GM23338 (cell line): ENCODE data around the gene TTC6. TPM values are rescaled to one million over a fixed set of nuclear protein-coding genes. Genes with fewer than 3 reads are reported as not detected.
"Not testable (repeated sequence)": the region's sequence is repeated elsewhere in the genome, so short reads cannot be mapped to it uniquely, and the experiment has no call there.

Source experiments
- ATAC-seq: fragments of 200-7000 bp; cut with Tn5 transposase; 3 replicates; pipeline ENCODE4 v1.9.1; 2020
- DNase-seq: peaks from one replicate; pipeline ENCODE4 v3.0.0-alpha.2; 2015; ENCODE audit warnings: low spot score
- H2AFZ ChIP-seq: fragments of 200-600 bp; sonication (generic); 2 replicates; pipeline ENCODE4 v1.8.0; 2016; ENCODE audit warnings: antibody characterized with exemption, mild to moderate bottlenecking, moderate library complexity
- H3F3A ChIP-seq: fragments of 200-600 bp; sonication (generic); replicated peaks from 2 replicates; pipeline ENCODE4 v1.8.0; 2017; ENCODE audit warnings: antibody characterized with exemption, mixed run types, low read depth
- H3K27ac ChIP-seq: fragments of 200-600 bp; sonication (generic); 2 replicates; pipeline ENCODE4 v1.6.1; 2016; ENCODE audit warnings: low read depth
- H3K27me3 ChIP-seq: fragments of 200-600 bp; sonication (generic); 2 replicates; pipeline ENCODE4 v1.8.0; 2016; ENCODE audit warnings: mild to moderate bottlenecking, mixed run types, moderate library complexity; ENCODE audit not compliant: insufficient read depth
- H3K36me3 ChIP-seq: fragments of 200-600 bp; sonication (generic); 2 replicates; pipeline ENCODE4 v1.8.0; 2016; ENCODE audit warnings: mild to moderate bottlenecking; ENCODE audit not compliant: insufficient read depth
- H3K4me1 ChIP-seq: fragments of 200-600 bp; sonication (generic); 2 replicates; pipeline ENCODE4 v1.8.0; 2016; ENCODE audit warnings: mild to moderate bottlenecking, moderate library complexity; ENCODE audit not compliant: insufficient read depth
- H3K4me2 ChIP-seq: fragments of 200-600 bp; sonication (generic); 2 replicates; pipeline ENCODE4 v1.7.1; 2017; ENCODE audit warnings: mixed run types
- H3K4me3 ChIP-seq: fragments of 200-600 bp; sonication (generic); 2 replicates; pipeline ENCODE4 v1.6.1; 2016; ENCODE audit warnings: mixed run types
- H3K79me2 ChIP-seq: fragments of 200-600 bp; sonication (generic); replicated peaks from 2 replicates; pipeline ENCODE4 v1.8.0; 2017; ENCODE audit warnings: mild to moderate bottlenecking; ENCODE audit not compliant: insufficient read depth
- H3K9me2 ChIP-seq: fragments of 200-600 bp; sonication (generic); 2 replicates; pipeline ENCODE4 v1.8.0; 2017; ENCODE audit not compliant: insufficient read depth
- H4K20me1 ChIP-seq: fragments of 200-600 bp; sonication (generic); replicated peaks from 2 replicates; pipeline ENCODE4 v1.8.0; 2017; ENCODE audit warnings: mild to moderate bottlenecking; ENCODE audit not compliant: insufficient read depth
- H3K27ac Mint-ChIP-seq: 2 replicates; pipeline ENCODE4 v1.8.0; 2020; ENCODE audit warnings: inconsistent platforms, mild to moderate bottlenecking, moderate library complexity, mixed read lengths
- H3K27me3 Mint-ChIP-seq: 3 replicates; pipeline ENCODE4 v1.8.0; 2022; ENCODE audit warnings: low read depth, mild to moderate bottlenecking, moderate library complexity, mixed read lengths, inconsistent platforms; ENCODE audit not compliant: insufficient read depth, poor library complexity
- H3K36me3 Mint-ChIP-seq: 3 replicates; pipeline ENCODE4 v1.8.0; 2021; ENCODE audit warnings: low read depth, mild to moderate bottlenecking, inconsistent platforms, moderate library complexity, mixed read lengths
- H3K4me1 Mint-ChIP-seq: 3 replicates; pipeline ENCODE4 v1.8.0; 2020; ENCODE audit warnings: mild to moderate bottlenecking, inconsistent platforms, mixed read lengths
- H3K4me3 Mint-ChIP-seq: 3 replicates; pipeline ENCODE4 v1.8.0; 2021; ENCODE audit warnings: moderate library complexity, mild to moderate bottlenecking, inconsistent platforms, mixed read lengths
- H3K9me3 Mint-ChIP-seq: 3 replicates; pipeline ENCODE4 v1.8.0; 2020; ENCODE audit warnings: moderate library complexity, mild to moderate bottlenecking, inconsistent platforms, mixed read lengths
- NANOG ChIP-seq: IDR thresholded peaks from 2 replicates; pipeline ENCODE4 v1.6.1; 2016; ENCODE audit warnings: antibody characterized with exemption, borderline replicate concordance
- REST ChIP-seq: IDR thresholded peaks from one replicate; pipeline ENCODE4 v1.6.1; 2018; ENCODE audit warnings: antibody characterized with exemption; ENCODE audit not compliant: unreplicated experiment
- ZNF114 ChIP-seq: fragments of 250-450 bp; sonication (Bioruptor Pico); IDR thresholded peaks from 2 replicates; pipeline ENCODE4 v1.5.0; 2020; ENCODE audit warnings: mild to moderate bottlenecking, moderate library complexity
- ZNF462 ChIP-seq: fragments of 250-450 bp; sonication (Bioruptor Pico); IDR thresholded peaks from 2 replicates; pipeline ENCODE4 v1.5.0; 2020; ENCODE audit warnings: mild to moderate bottlenecking, moderate library complexity
- polyA plus RNA-seq: library from polyadenylated mRNA; unstranded; fragments of >200 nt; fragmentation: Nextera tagmentation; extraction: Ambion mirVana; gene quantifications from 2 replicates; pipeline ENCODE4 v1.2.1, GENCODE V29; 2016
- total RNA-seq: library from RNA; depleted of rRNA; stranded (reverse); fragments of >200 nt; shearing (Covaris generic); gene quantifications from 2 replicates; pipeline ENCODE4 v1.2.3, GENCODE V29; 2014

Gene TTC6
- total and polyA plus RNA-seq, 2 experiments from 2014 or later, result 0.31 TPM; not detected in 1

- TF ChIP-seq ZNF462 (CRISPR knock-in tag) (no peak), ZNF114 (CRISPR knock-in tag) (no peak), NANOG (no peak), REST (no peak)
Observed at GRCh38 chr14:37553935-37554550, 41.4 kb upstream of the TTC6 start (continued).

- H4K20me1 ChIP-seq, H3K79me2 ChIP-seq, H3K4me3 Mint-ChIP-seq, DNase-seq, H3K27me3 Mint-ChIP-seq, H3K4me2 ChIP-seq, H3K27me3 ChIP-seq, H3K9me2 ChIP-seq, H3K27ac Mint-ChIP-seq, H3K27ac ChIP-seq, H3K4me1 Mint-ChIP-seq, H3F3A ChIP-seq, ATAC-seq, H3K4me1 ChIP-seq, H3K36me3 ChIP-seq, H3K4me3 ChIP-seq, H2AFZ ChIP-seq: not testable (repeated sequence)
- H3K9me3 Mint-ChIP-seq, result peaks cover 29% of the 10 kb centered on the region
- H3K36me3 Mint-ChIP-seq, result peaks cover 25% of the 10 kb centered on the region
Observed at GRCh38 chr14:37555596-37555995, 39.8 kb upstream of the TTC6 start.
